ENCODE data around the gene POU3F1.
A peak's percentile ranks its signal among the peaks of the same experiment; 100 is the strongest.

POU3F1 gene

GRCh38 chr1:38000233-38000528 is 46.4 kb downstream of the POU3F1 start:
- H3K27me3 Mint-ChIP-seq, result no peaks in the 10 kb centered on the region
- H3K4me3 Mint-ChIP-seq, result peak overlapping the region; percentile 72
- H3K9me3 Mint-ChIP-seq, result no peaks in the 10 kb centered on the region
- H3K4me1 Mint-ChIP-seq (ENCODE audit: low read depth), result peaks cover 73% of the 10 kb centered on the region
- H3K27ac Mint-ChIP-seq, result peak overlapping the region; percentile 95
- H3K36me3 Mint-ChIP-seq (ENCODE audit: low read depth), result peaks cover 53% of the 10 kb centered on the region

- H3K9me3 Mint-ChIP-seq, result no peaks in the 10 kb centered on the region
- peak overlapping the region; percentile 95 for H3K27ac Mint-ChIP-seq
- peaks cover 57% of the 10 kb centered on the region for H3K36me3 Mint-ChIP-seq (ENCODE audit: low read depth)
- H3K4me3 Mint-ChIP-seq, result peak overlapping the region; percentile 72
- H3K27me3 Mint-ChIP-seq, result no peaks in the 10 kb centered on the region
- peaks cover 78% of the 10 kb centered on the region for H3K4me1 Mint-ChIP-seq (ENCODE audit: low read depth)
Observed at GRCh38 chr1:37999430-38000232, 47.0 kb downstream of the POU3F1 start.

DNA sequence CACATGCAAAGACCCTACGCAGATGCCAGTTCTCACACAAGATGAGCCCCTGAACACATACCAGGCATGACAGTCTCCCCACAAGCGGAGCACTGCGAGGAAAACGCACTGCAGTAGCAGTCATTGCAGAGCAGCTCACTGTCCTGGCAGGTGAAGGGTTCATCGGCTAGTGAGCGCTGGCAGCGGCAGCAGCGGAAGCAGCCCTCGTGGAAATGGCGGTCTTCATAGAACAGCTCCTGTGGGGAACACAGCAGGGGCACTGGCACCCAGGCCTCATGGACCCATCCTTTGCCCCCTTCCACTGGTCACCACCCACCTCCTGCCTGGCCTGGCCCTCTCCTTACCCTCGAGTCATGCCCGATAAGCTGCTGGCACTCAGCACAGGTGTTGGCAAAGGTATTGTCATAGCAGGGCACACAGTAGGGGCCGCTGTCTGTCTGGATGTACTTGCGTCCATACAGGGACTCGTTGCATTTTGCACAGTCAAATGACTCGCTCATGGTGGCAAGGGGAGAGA is 47.6 kb downstream of the POU3F1 start:
- peaks cover 78% of the 10 kb centered on the region for H3K4me1 Mint-ChIP-seq (ENCODE audit: low read depth)
- H3K4me3 Mint-ChIP-seq, result peak overlapping the region; percentile 72
- H3K36me3 Mint-ChIP-seq (ENCODE audit: low read depth), result peaks cover 54% of the 10 kb centered on the region
- no peaks in the 10 kb centered on the region for H3K27me3 Mint-ChIP-seq
- no peaks in the 10 kb centered on the region for H3K9me3 Mint-ChIP-seq
- peak overlapping the region; percentile 95 for H3K27ac Mint-ChIP-seq

GRCh38 chr1:37998089-37998808 is 48.3 kb downstream of the POU3F1 start:
- Mint-ChIP-seq H3K27ac (no peak overlapping the region), H3K4me1 (ENCODE audit: low read depth) (peaks cover 71% of the 10 kb centered on the region)

GRCh38 chr1:37997256-37998088 is 49.1 kb downstream of the POU3F1 start:
- Mint-ChIP-seq H3K4me1 (ENCODE audit: low read depth) (peaks cover 68% of the 10 kb centered on the region), H3K9me3 (no peaks in the 10 kb centered on the region), H3K36me3 (ENCODE audit: low read depth) (peaks cover 44% of the 10 kb centered on the region), H3K27me3 (no peaks in the 10 kb centered on the region), H3K4me3 (no peak overlapping the region), H3K27ac (no peak overlapping the region)

More at GRCh38 chr1:37998089-37998808, 48.3 kb downstream of the POU3F1 start:
- no peak overlapping the region for H3K4me3 Mint-ChIP-seq
- peaks cover 47% of the 10 kb centered on the region for H3K36me3 Mint-ChIP-seq (ENCODE audit: low read depth)
- no peaks in the 10 kb centered on the region for H3K9me3 Mint-ChIP-seq
- no peaks in the 10 kb centered on the region for H3K27me3 Mint-ChIP-seq

GRCh38 chr1:37995751-37996345 is 50.7 kb downstream of the POU3F1 start:
- Mint-ChIP-seq H3K27ac (peak overlapping the region; percentile 92), H3K36me3 (ENCODE audit: low read depth) (peaks cover 44% of the 10 kb centered on the region), H3K27me3 (no peaks in the 10 kb centered on the region), H3K9me3 (no peaks in the 10 kb centered on the region), H3K4me1 (ENCODE audit: low read depth) (peaks cover 57% of the 10 kb centered on the region), H3K4me3 (peak overlapping the region; percentile 77)

DNA sequence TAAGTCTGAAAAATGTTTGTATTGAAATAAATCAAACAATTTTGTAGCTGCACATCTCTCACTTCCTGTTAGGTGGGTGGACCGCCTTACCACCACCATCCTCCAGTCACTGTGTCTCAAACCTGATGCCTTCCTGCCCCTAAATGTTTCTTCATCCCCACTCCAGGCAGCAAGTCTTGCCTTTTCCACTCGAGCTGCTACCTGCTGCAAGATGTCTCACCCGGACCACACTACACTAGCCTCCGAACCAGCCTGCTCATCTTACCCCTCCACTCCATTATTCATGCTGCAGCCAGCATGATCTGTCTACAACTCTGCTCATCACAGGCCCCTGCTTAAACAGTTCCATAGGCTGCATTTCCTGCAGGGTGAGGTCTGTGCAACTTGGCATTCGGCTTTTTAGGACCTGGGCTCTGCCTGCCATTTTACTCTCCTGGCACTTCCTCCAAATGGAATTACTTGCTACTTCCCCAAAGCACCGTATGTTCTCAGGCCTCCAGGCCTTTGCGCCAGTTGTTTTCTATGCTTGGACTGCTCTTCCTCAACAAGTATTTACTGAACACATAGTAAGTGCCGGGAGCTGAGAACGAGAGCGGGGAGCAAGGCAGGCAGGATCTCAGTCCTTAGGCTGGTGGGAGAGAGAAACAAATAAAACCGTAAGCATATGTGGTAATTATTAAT is 51.6 kb downstream of the POU3F1 start:
- H3K4me3 Mint-ChIP-seq, result peak overlapping the region; percentile 77
- peaks cover 53% of the 10 kb centered on the region for H3K4me1 Mint-ChIP-seq (ENCODE audit: low read depth)
- H3K9me3 Mint-ChIP-seq, result no peaks in the 10 kb centered on the region
- H3K27ac Mint-ChIP-seq, result peak overlapping the region; percentile 85
- H3K36me3 Mint-ChIP-seq (ENCODE audit: low read depth), result peaks cover 40% of the 10 kb centered on the region
- H3K27me3 Mint-ChIP-seq, result no peaks in the 10 kb centered on the region
